ENCODE results near the gene KLHL21.
"Not testable (repeated sequence)": the region's sequence is repeated elsewhere in the genome, so short reads cannot be mapped to it uniquely, and the experiment has no call there.

KLHL21 gene

DNA sequence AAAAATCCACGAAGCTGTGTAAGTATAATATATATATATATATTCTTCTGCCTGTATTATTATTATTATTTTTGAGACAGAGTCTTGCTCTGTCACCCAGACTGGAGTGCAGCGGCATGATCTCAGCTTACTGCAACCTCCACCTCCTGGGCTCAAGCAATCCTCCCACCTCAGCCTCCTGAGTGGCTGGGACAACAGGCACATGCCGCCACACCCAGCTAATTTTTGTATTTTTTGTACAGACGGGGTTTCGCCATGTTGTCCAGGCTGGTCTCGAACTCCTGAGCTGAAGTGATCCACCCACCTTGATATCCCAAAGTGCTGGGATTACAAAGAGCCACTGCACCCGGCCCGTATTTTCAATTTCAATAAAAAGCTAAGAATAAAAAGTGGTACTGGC is 2.7 kb downstream of the KLHL21 start:
- not testable (repeated sequence) for DNase-seq (ENCODE audit: low read depth, low spot score)

DNA sequence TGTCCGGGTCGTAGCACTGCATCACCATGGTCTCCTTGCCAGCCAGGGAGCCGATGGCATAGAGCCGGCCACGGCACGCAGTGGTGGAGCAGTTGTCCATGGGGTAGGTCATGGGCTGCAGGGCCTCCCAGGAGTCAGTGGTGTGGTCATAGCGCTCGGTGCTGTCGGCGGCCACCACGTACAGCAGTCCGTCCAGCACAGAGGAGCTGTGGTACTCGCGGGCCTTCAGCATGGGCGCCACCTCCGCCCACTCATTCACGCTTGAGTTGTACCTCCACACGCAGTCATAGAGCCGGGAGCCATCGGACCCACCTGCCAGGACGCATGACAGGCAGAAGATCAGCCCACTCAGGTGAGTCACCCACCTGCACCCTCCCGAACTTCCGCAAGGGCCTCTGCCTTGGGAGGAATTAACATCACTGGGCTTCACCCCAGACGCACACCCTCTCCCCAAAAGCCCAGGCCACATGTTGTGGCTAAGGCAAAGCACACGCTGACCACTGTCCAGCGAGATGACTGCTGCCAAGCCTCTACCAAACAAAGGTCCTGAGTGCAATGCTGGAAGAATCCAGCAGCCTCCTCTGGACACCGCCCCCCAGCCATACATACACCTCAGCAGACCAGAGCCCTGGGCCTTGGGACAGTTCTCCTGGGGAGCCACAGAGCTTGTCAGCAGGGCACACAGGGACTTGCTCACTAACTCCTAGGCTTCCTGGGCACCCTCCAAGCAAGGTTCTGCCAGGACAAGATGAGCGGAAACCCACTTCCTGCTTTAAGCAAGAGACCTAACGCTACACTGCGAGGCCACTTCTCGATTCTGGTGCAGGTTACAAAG is 3.3 kb downstream of the KLHL21 start:
- no peak for DNase-seq (ENCODE audit: low read depth, low spot score)

DNA sequence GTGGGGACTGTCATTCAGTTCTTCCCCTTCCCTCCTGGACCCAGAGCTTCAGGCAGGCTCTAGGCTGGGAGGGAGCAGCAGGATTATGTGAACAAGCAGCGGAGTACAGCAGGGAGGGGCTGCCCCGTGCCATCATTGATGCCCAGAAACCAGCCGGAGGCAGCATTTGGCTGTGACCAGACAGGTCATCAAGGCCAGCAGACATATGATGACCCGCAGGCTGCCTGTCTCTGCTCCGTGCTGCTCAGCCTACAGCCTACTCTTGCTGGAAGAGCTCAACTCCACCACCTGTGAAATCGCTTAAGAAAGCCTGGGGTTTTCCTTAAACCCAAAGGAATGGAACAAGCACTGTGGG is 4.9 kb downstream of the KLHL21 start:
- no peak for DNase-seq (ENCODE audit: low read depth, low spot score)

DNA sequence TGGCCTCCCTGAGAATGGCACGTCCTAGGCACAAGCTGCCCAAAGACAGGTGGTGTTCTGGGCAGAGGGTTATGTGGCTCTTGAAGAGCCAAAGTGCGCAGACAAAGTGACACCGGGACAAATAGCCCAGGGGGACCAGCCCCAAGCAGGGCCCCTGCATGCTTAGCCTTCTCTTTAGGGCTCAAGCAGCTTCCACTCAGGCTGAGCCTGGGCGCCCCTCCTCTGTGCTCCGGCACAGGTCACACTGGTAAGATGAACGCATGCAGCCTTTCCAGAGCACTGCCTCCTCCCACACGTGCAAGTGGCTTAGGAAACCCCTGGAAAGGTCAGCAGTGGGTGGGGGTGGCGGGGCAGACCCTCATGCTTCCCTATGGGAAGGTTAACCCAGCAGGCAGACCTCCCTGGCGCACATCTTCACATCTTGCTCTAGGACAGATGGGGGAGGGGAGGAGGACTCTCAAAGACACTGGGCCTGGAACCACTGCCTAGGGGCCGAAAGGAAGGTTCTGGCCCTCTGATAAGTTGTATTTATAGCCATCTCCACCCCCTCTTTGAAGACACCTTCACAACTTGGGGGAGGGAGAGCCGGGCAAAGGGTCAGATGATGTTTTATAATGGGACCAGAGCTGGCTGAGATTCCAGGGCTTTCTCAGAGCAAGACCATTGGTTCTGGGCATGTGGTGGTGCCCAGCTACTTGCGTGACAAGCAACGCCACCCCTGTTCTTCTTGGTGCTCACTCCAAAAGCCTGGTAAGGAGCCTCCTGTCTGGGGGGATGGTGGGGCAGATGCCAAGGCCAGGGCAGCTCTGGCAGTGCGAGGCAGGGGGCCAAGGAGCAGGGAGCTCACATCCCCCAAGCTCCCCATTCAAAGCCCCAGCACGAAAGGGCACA is 5.5 kb downstream of the KLHL21 start:
- DNase-seq (ENCODE audit: low read depth, low spot score) = no peak

DNA sequence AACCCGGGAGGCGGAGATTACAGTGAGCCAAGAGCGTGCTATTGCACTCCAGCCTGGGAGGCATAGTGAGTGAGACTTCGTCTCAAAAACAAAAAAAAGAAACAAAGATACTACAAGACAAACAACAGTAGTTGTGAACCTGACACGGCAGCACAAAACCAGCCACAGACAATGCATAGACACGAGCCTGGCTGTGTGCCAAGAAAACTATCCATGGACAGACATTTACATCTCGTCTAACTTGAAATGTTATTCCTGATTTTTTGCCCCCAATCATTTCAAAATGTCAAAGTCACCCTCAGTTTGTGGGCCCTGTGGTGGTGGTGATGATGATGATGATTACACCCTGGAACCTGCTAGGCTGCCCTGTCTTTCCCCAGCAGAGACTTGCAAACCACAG is 6.3 kb downstream of the KLHL21 start:
- no peak for DNase-seq (ENCODE audit: low read depth, low spot score)

DNA sequence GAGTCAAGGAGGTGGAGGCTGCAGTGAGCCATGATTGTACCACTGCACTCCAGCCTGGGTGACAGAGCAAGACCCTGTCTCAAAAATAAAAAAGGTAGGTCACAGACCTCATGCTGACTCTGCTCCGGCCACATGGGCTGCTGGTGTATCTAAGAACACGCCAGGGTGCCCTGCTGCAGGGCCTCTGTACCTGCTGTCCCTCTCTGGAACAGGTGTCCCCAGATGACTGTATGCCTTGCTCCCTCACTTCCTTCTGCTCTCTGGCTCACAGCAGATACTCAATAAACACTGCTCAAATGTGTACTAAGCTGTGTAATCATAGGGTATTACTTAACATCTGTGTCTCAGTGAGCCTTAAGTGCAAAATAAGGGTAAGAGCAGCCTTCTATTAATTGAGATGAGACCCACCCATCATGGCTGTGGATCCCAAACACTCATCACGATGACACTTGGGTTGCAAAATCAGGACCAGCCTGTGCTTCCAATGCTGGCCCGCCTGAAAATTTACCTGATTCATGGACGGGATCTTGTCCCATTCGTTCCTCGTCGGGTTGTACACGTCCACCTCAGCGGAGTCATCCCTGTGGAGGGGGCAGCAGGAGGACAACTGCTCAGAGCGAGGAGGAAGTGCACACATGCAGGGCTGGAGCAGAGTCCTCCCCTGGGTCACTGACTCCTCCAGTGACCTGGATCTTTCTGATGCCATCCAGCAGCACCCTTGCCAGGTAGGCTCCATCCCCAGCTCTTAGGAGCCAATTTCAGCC is 7.5 kb downstream of the KLHL21 start:
- no peak for DNase-seq (ENCODE audit: low read depth, low spot score)

DNA sequence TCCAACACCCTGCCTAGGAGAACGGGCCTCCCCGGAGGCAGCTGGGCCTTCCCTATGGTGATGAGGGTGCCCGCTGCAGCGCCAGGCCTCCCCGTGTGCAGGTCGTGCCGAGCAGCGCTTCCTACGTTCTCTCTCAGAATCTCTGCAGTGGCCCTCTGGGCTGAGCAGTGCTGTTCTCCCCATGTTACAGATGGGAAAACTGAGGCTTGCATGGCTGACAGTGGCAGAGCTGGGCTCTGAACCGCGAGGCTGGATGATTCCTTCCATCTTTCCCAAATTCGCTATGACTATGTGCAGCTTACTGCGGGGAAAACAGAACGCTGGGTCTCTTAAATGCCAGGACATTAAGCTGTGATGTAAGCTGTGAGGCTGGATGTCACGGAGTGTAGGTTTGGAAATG is 8.9 kb downstream of the KLHL21 start:
- DNase-seq (ENCODE audit: low read depth, low spot score) = no peak

DNA sequence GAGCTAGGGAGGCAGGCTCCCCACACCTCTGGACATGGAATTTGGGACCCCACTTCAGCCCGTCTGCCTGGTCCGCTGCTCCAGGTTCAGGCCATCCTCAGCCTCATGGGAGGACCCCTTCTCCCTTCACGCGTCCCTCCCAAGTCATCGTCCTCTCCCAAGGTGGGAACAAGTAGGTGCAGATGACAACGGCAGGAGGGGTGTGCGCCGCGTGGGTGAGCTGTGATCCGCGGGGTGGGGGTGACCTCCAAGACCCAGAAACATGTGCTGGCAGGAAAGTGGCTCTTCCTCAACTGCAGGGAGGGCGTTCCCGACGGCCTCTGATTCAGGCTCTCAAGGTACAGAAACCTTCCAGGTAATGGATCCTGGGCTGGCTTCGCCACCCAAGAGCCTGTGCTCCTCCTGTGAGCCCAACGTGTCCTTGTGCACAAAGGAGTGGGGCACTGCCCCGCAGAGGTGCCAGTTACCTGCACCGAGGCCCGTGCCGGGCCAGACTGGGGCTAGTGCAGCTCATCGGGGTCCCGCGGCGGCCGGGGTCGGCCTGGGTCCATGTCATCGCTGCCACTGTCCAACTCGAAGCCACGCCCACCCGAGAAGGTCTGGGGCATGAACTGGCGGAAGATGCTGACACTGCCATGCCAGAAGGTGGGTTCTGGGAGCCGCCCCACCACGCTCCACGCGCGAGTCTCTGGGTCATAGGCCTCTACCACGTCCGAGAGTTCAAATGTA is 9.6 kb downstream of the KLHL21 start:
- DNase-seq (ENCODE audit: low read depth, low spot score) = no peak

DNA sequence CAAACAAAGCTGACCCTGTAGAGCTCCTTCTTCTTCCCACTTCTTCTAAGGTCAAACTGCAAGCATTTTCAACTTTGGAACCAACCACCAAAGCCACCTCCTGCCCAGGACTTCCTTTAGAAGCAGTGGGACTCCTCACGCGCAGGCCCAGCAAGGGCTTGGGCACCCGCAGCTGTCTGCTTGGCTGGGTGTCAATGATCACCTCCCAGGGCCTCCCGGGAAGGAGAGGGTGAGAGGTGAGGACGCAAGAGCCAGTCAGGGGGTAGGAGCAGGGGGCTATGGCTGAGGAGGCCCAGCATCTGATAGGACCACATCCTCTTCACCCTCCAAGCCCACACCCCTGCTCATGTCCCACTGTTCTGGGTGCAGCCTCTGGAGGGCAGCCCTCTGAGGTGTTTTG is 10.2 kb downstream of the KLHL21 start:
- DNase-seq (ENCODE audit: low read depth, low spot score) = no peak

DNA sequence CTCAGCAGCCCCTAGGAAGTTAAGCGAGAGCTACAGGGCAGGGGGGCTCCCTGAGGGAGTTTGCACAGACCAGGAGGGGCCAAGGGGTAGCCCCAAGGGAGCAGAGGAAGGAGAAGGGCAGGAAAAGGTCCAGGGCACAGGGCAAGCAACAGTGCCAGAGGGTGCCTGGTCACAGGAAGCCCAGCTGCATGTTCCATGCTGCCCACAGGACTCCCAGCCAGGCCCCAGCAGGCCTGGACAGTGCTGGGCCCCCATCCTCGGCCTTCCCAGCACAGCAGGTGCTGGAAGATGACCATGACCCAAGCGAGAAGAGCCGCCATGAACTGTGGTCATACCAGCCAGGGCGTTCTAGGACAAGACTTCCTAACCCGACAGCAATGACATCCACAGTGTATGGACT is 11.0 kb downstream of the KLHL21 start:
- no peak for DNase-seq (ENCODE audit: low read depth, low spot score)

DNA sequence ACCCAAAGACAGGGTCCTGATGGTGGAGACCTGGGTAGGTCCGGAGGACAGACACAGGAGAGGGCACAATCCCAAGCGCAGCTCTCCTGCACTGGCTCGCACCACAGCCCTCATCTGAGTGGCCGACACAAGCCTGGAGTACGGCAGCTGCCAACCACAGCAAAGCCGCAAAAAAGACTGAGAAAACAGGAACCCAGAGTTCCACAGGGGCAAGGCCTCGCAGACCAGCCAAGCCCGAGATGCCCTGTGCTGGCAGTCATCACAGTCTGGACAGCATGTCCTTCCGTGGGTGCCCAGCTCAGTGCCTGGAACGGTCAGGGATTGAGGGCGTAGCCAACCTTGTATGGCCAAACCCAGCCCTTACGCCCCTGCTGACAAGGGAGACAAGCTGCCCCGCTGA is 11.4 kb downstream of the KLHL21 start:
- no peak for DNase-seq (ENCODE audit: low read depth, low spot score)

DNA sequence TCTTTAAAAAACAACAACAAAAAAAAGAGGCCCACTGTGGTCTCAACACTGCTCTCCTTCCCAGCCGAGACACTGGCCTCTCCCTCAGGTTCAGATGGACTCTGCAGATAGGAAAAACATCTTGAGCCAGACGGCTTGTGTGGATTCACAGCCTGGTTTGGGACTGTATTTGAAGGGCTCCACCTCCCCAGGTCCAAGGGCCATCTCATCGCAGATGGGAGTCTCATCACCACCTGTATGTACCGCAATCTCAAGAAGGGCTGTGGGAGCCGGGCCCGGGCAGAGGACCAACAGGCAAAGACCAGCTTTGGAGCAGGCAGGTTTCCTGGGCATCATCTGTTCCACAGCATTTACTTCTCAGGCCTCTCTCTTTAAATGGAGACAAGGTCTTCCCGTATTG is 12.6 kb downstream of the KLHL21 start:
- DNase-seq (ENCODE audit: low read depth, low spot score) = no peak

DNA sequence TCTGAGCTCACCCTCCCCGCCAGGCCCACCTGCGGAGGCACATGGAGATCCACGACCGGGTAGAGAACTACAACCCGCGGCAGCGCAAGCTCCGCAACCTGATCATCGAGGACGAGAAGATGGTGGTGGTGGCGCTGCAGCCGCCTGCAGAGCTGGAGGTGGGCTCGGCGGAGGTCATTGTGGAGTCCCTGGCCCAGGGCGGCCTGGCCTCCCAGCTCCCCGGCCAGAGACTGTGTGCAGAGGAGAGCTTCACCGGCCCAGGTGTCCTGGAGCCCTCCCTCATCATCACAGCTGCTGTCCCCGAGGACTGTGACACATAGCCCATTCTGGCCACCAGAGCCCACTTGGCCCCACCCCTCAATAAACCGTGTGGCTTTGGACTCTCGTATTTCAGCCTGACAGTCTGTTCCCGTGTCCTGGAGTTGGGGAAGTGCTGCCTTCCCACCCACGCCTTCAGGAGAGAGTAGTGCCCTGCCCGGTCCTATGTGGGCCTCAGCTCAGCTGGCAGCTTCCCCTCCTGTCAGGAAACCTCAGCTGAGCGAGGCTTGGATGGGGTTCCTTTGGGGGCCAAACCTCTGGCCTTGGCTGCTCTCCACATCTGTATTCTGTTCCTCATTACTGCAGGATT is 13.7 kb downstream of the KLHL21 start:
- no peak for DNase-seq (ENCODE audit: low read depth, low spot score)

DNA sequence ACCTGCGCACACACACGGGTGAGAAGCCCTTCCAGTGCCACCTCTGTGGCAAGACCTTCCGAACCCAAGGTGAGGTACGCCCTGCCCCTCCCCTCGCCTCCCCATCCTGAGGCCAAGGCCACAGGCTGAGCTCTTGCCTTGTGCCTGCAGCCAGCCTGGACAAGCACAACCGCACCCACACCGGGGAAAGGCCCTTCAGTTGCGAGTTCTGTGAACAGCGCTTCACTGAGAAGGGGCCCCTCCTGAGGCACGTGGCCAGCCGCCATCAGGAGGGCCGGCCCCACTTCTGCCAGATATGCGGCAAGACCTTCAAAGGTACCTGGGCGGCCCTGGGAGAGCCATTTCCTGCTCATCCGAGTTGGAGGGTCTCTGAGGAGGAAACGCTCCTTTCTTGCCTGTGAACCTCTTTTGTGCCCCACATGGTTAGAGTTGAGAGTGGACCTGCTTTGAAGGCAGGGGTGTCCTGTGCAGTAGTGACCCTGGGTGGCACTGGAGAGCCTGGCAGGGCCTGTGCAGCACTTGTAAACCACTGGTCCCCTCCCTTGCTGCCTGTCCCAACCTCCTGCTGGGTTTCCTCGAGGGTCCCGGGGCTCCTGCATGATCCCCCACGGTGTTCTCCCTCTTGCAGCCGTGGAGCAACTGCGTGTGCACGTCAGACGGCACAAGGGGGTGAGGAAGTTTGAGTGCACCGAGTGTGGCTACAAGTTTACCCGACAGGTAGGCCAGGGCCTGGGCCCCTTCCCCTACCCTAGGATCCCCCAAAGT is 14.4 kb downstream of the KLHL21 start:
- DNase-seq (ENCODE audit: low read depth, low spot score) = no peak

DNA sequence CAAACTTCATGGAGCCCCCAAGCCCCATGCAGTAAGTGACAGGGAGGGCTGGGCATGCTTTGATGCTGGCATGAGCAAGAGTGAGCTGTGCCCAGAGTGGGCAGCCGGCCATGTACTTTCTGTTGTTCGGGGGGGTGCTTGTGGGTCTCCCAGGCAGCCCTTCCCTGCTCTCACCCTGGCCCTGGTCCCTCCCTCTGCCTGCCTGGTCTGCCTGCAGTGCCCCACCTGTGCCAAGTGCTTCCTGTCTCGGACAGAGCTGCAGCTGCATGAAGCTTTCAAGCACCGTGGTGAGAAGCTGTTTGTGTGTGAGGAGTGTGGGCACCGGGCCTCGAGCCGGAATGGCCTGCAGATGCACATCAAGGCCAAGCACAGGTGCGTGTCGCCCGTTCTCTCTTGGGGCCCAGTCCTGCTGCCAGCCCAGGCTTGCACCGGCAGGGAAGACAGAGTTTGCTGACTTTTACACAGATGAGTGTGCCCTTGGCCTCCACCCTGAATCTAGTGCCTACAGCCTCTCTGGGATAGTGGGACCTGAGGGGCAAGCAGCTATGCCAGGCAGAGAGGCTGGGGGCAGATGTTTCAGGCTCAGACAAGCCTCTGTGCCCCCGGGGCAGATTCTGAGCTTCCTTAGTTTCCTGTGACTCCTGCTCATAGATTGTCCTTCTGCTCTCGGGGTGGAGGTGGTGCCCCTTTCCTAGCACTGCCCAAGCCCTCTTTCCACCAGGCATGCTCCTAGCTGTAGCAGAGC is 15.2 kb downstream of the KLHL21 start:
- no peak for DNase-seq (ENCODE audit: low read depth, low spot score)

DNA sequence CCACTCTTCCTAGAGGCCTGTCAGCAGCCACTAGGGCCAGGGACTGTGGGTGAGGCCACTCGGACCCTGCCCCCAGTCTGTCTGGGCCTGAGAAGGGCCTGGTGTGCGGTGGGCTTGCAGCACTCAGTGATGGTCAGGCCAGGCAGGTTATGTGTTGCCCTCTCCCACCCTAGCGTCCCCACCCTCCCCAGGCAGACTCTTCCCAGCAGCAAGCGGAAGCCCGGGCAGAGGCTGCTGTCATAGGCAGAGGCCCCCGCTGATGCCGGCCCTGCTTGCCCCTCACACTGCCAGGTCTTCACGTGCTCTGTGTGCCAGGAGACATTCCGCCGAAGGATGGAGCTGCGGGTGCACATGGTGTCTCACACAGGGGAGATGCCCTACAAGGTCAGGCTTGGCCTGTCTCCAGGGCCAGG is 16.3 kb downstream of the KLHL21 start:
- no peak for DNase-seq (ENCODE audit: low read depth, low spot score)

DNA sequence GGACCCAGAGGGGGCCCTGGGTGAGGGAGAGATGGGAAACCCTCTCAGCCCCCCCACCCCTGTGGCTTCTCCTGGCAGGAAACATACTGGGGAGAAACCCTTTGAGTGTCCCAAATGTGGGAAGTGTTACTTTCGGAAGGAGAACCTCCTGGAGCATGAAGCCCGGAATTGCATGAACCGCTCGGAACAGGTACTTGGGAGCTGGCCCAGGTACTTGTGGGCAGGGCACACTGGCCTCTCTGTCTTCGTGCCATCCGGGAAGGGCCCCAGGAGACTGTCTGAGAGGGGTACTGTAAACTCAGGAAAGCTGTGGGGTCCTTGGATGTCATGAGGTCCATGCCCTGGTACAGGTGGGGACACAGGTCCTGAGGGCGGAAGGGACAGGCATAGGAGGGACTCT is 16.8 kb downstream of the KLHL21 start:
- DNase-seq (ENCODE audit: low read depth, low spot score) = no peak

DNA sequence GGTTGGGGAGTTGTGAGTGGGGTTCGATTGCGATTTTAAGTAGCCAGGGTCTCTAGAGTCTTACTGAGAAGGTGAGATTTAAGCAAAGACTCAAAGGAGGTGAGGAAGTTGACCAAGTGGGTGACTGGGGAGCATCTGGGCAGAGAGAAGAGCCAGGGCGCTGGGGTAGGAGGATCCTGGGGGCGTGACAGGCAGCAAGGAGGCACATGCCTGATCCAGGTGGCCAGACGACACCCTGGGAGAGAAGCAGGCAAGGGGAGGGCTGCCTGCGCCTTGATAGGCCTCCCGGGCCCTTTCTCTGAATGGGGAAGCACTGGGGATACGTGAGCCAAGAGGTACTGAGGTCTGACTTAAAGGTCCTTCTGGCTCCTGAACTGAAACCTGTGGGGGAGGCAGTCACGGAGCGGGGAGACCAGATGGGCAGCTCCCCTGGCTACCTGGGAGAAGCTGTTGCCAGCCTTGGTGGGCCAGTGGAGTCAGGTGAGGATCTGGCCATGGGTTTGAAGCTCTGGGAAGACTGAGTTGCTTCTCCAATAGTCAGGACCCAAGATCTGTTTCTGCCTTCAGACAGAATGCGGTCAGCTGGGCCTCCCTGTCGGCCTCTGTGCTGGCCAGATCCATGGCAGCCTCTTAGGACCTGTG is 17.5 kb downstream of the KLHL21 start:
- no peak for DNase-seq (ENCODE audit: low read depth, low spot score)
